ENCODE measurements around the gene MSI1. TPM values are rescaled to one million over a fixed set of nuclear protein-coding genes. Genes with fewer than 3 reads are reported as not detected.
A peak's percentile ranks its signal among the peaks of the same experiment; 100 is the strongest.

The MSI1 gene
- total RNA-seq, 1 donor from 2014 or later = 127 TPM

- no peak for TF ChIP-seq CTCF (IDR thresholded peaks at IDR 0.05; ENCODE audit: unreplicated experiment)
- Mint-ChIP-seq H3K36me3 (ENCODE audit: insufficient read depth) (peaks cover 37% of the 10 kb centered on the region), H3K4me1 (ENCODE audit: low read depth) (peaks cover 32% of the 10 kb centered on the region), H3K27ac (peak overlapping the region; percentile 40), H3K4me3 (ENCODE audit: low read depth) (no peak overlapping the region), H3K9me3 (ENCODE audit: low read depth) (no peaks in the 10 kb centered on the region), H3K27me3 (no peaks in the 10 kb centered on the region)
- no peak for DNase-seq (ENCODE audit: low spot score, unreplicated experiment)
Observed at GRCh38 chr12:120359128-120359527, 9.8 kb downstream of the MSI1 start.

GRCh38 chr12:120358412-120359100 lies 10.4 kb downstream of the MSI1 start:
- Mint-ChIP-seq H3K36me3 (ENCODE audit: insufficient read depth) (peaks cover 38% of the 10 kb centered on the region), H3K27ac (peak overlapping the region; percentile 67), H3K4me1 (ENCODE audit: low read depth) (peaks cover 26% of the 10 kb centered on the region)

GRCh38 chr12:120357104-120357503 lies 11.9 kb downstream of the MSI1 start:
- Mint-ChIP-seq H3K36me3 (ENCODE audit: insufficient read depth) (peaks cover 36% of the 10 kb centered on the region), H3K4me3 (ENCODE audit: low read depth) (no peak overlapping the region), H3K27me3 (no peaks in the 10 kb centered on the region), H3K4me1 (ENCODE audit: low read depth) (peaks cover 12% of the 10 kb centered on the region), H3K9me3 (ENCODE audit: low read depth) (no peaks in the 10 kb centered on the region), H3K27ac (peak overlapping the region; percentile 46)
- DNase-seq (ENCODE audit: low spot score, unreplicated experiment) = no peak
- TF ChIP-seq CTCF (IDR thresholded peaks at IDR 0.05; ENCODE audit: unreplicated experiment) = no peak

More at GRCh38 chr12:120358412-120359100, 10.4 kb downstream of the MSI1 start:
- Mint-ChIP-seq H3K27me3 (no peaks in the 10 kb centered on the region), H3K9me3 (ENCODE audit: low read depth) (no peaks in the 10 kb centered on the region), H3K4me3 (ENCODE audit: low read depth) (no peak overlapping the region)
- no peak for TF ChIP-seq CTCF (IDR thresholded peaks at IDR 0.05; ENCODE audit: unreplicated experiment)
- no peak for DNase-seq (ENCODE audit: low spot score, unreplicated experiment)

- H3K4me1 Mint-ChIP-seq (ENCODE audit: low read depth) = peaks cover 11% of the 10 kb centered on the region
- peak; percentile 67 for DNase-seq (ENCODE audit: low spot score, unreplicated experiment)
- H3K36me3 Mint-ChIP-seq (ENCODE audit: insufficient read depth) = peaks cover 36% of the 10 kb centered on the region
- H3K4me3 Mint-ChIP-seq (ENCODE audit: low read depth) = no peak overlapping the region
- H3K27ac Mint-ChIP-seq = peak overlapping the region; percentile 46
- H3K27me3 Mint-ChIP-seq = no peaks in the 10 kb centered on the region
- no peaks in the 10 kb centered on the region for H3K9me3 Mint-ChIP-seq (ENCODE audit: low read depth)
- peak; percentile 90 for TF ChIP-seq CTCF (IDR thresholded peaks at IDR 0.05; ENCODE audit: unreplicated experiment)
Observed at GRCh38 chr12:120356567-120357030, 12.4 kb downstream of the MSI1 start.

GRCh38 chr12:120353556-120354317 lies 15.2 kb downstream of the MSI1 start:
- Mint-ChIP-seq H3K27ac (peak overlapping the region; percentile 38), H3K4me3 (ENCODE audit: low read depth) (no peak overlapping the region), H3K27me3 (no peaks in the 10 kb centered on the region), H3K36me3 (ENCODE audit: insufficient read depth) (peaks cover 30% of the 10 kb centered on the region), H3K9me3 (ENCODE audit: low read depth) (no peaks in the 10 kb centered on the region), H3K4me1 (ENCODE audit: low read depth) (peaks cover 3% of the 10 kb centered on the region)
- no peak for TF ChIP-seq CTCF (IDR thresholded peaks at IDR 0.05; ENCODE audit: unreplicated experiment)
- DNase-seq (ENCODE audit: low spot score, unreplicated experiment) = no peak

Data from progenitor cell of endocrine pancreas (in vitro differentiated cells).